H1 (cell line): ENCODE measurements around the gene AKT1. TPM values are rescaled to one million over a fixed set of nuclear protein-coding genes. Genes with fewer than 3 reads are reported as not detected.

ENCODE experiments used
- RBBP5 ChIP-seq: IDR thresholded peaks from 2 replicates; pipeline ENCODE4 v1.7.1; 2012; ENCODE audit warnings: low read depth, mild to moderate bottlenecking, inconsistent platforms, low read length, moderate library complexity, borderline replicate concordance
- polyA plus RNA-seq, 7 experiments: library from polyadenylated mRNA; depleted of rRNA in 3 of 7; stranded (reverse) in 5 of 7; unstranded in 2 of 7; fragments of >200 nt in 5 of 7; fragments of 200-250 nt in 2 of 7; gene quantifications; 1 replicate in 5 of 7; 2 replicates in 1 of 7; 4 replicates in 1 of 7; pipeline versions ENCODE4 v1.2.1 to v1.2.3, GENCODE V29; 2011 to 2013; ENCODE audit warnings: missing spikeins in 2 of 7, mixed read lengths in 2 of 7
- total RNA-seq: library from RNA; stranded (reverse); fragmentation: NEBNext Ultra II Directional; extraction: Animal tissue kit (Norgen Biotek cat#: 25700); gene quantifications from 2 replicates; pipeline ENCODE4 v1.2.1, GENCODE V29; 2021
- TF ChIP-seq, protein P1 (sequence below): IDR thresholded peaks from 2 replicates; pipeline ENCODE4 v1.6.1; 2012; ENCODE audit warnings: inconsistent platforms
- TF ChIP-seq, protein P2 (sequence below): fragments of 300-600 bp; sonication (generic); IDR thresholded peaks from 2 replicates; pipeline ENCODE4 v1.7.1; 2012; ENCODE audit warnings: low read length, moderate library complexity, mild to moderate bottlenecking, inconsistent platforms; ENCODE audit not compliant: insufficient replicate concordance

Gene AKT1
- total and polyA plus RNA-seq, 2 of the 8 experiments (the other 6 are each of a cell fraction or from before 2014, with no cell fraction given): 68.1 to 71.5 TPM

DNA sequence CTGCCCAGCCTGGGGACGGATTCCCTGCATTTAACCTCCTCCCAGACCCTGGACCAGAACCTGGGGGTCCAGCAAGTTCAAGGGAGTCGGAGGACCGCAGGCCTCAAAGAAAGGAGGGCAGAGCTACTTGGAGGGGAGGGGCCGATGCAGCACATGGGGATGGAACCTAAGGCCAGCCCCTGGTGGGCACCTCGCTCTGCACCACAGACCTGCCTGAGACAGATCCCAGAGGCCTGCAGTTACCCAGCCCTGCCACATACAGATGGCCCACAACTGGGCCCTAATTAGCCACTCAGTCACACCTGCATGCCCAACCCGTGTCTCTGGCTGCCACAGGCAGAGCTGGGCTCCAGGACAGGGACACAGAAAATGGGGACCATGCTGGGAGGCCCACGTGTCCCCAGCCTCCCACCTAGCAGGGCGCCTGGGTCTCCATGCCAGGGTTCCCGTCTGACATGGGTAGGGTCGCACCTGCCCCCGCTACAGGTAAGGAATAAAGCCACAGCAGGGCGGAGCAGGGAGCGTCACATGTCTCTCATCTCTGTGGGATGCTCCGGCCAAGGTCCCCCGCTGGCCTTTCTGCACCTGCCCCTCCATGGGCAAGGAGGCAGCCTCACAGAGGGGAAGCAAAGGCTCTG lies 16.7 kb downstream of the AKT1 start (continued):
- TF ChIP-seq, protein P1, sequence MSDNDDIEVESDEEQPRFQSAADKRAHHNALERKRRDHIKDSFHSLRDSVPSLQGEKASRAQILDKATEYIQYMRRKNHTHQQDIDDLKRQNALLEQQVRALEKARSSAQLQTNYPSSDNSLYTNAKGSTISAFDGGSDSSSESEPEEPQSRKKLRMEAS: 0 out of 2 replicates have a peak, but pooled peaks have one; percentile 29
- TF ChIP-seq, protein P2, sequence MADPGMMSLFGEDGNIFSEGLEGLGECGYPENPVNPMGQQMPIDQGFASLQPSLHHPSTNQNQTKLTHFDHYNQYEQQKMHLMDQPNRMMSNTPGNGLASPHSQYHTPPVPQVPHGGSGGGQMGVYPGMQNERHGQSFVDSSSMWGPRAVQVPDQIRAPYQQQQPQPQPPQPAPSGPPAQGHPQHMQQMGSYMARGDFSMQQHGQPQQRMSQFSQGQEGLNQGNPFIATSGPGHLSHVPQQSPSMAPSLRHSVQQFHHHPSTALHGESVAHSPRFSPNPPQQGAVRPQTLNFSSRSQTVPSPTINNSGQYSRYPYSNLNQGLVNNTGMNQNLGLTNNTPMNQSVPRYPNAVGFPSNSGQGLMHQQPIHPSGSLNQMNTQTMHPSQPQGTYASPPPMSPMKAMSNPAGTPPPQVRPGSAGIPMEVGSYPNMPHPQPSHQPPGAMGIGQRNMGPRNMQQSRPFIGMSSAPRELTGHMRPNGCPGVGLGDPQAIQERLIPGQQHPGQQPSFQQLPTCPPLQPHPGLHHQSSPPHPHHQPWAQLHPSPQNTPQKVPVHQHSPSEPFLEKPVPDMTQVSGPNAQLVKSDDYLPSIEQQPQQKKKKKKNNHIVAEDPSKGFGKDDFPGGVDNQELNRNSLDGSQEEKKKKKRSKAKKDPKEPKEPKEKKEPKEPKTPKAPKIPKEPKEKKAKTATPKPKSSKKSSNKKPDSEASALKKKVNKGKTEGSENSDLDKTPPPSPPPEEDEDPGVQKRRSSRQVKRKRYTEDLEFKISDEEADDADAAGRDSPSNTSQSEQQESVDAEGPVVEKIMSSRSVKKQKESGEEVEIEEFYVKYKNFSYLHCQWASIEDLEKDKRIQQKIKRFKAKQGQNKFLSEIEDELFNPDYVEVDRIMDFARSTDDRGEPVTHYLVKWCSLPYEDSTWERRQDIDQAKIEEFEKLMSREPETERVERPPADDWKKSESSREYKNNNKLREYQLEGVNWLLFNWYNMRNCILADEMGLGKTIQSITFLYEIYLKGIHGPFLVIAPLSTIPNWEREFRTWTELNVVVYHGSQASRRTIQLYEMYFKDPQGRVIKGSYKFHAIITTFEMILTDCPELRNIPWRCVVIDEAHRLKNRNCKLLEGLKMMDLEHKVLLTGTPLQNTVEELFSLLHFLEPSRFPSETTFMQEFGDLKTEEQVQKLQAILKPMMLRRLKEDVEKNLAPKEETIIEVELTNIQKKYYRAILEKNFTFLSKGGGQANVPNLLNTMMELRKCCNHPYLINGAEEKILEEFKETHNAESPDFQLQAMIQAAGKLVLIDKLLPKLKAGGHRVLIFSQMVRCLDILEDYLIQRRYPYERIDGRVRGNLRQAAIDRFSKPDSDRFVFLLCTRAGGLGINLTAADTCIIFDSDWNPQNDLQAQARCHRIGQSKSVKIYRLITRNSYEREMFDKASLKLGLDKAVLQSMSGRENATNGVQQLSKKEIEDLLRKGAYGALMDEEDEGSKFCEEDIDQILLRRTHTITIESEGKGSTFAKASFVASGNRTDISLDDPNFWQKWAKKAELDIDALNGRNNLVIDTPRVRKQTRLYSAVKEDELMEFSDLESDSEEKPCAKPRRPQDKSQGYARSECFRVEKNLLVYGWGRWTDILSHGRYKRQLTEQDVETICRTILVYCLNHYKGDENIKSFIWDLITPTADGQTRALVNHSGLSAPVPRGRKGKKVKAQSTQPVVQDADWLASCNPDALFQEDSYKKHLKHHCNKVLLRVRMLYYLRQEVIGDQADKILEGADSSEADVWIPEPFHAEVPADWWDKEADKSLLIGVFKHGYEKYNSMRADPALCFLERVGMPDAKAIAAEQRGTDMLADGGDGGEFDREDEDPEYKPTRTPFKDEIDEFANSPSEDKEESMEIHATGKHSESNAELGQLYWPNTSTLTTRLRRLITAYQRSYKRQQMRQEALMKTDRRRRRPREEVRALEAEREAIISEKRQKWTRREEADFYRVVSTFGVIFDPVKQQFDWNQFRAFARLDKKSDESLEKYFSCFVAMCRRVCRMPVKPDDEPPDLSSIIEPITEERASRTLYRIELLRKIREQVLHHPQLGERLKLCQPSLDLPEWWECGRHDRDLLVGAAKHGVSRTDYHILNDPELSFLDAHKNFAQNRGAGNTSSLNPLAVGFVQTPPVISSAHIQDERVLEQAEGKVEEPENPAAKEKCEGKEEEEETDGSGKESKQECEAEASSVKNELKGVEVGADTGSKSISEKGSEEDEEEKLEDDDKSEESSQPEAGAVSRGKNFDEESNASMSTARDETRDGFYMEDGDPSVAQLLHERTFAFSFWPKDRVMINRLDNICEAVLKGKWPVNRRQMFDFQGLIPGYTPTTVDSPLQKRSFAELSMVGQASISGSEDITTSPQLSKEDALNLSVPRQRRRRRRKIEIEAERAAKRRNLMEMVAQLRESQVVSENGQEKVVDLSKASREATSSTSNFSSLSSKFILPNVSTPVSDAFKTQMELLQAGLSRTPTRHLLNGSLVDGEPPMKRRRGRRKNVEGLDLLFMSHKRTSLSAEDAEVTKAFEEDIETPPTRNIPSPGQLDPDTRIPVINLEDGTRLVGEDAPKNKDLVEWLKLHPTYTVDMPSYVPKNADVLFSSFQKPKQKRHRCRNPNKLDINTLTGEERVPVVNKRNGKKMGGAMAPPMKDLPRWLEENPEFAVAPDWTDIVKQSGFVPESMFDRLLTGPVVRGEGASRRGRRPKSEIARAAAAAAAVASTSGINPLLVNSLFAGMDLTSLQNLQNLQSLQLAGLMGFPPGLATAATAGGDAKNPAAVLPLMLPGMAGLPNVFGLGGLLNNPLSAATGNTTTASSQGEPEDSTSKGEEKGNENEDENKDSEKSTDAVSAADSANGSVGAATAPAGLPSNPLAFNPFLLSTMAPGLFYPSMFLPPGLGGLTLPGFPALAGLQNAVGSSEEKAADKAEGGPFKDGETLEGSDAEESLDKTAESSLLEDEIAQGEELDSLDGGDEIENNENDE: no peak
- no peak for TF ChIP-seq RBBP5
